Neural crest cell (in vitro differentiated cells): Measurements from ENCODE around the gene LTBP4. TPM values are rescaled to one million over a fixed set of nuclear protein-coding genes. Genes with fewer than 3 reads are reported as not detected.

Source experiments
- DNase-seq: peaks from one replicate; pipeline ENCODE4 v3.0.0; 2021; ENCODE audit warnings: low read depth, mixed read lengths, low spot score
- H3K27ac Mint-ChIP-seq: one replicate; pipeline ENCODE4 v1.8.0; 2021; ENCODE audit warnings: mild to moderate bottlenecking, mixed read lengths; ENCODE audit not compliant: unreplicated experiment
- H3K27me3 Mint-ChIP-seq: 2 replicates; pipeline ENCODE4 v1.8.0; 2021; ENCODE audit warnings: low read depth, mild to moderate bottlenecking, mixed read lengths
- H3K36me3 Mint-ChIP-seq: 2 replicates; pipeline ENCODE4 v1.8.0; 2021; ENCODE audit warnings: low read depth, mild to moderate bottlenecking, mixed read lengths
- H3K4me1 Mint-ChIP-seq: 2 replicates; pipeline ENCODE4 v1.8.0; 2021; ENCODE audit warnings: mixed read lengths
- H3K4me3 Mint-ChIP-seq: one replicate; pipeline ENCODE4 v1.8.0; 2021; ENCODE audit warnings: mild to moderate bottlenecking, mixed read lengths
- H3K9me3 Mint-ChIP-seq: 2 replicates; pipeline ENCODE4 v1.8.0; 2021; ENCODE audit warnings: mixed read lengths
- total RNA-seq: library from RNA; stranded (reverse); gene quantifications from 2 replicates; pipeline ENCODE4 v1.2.1, GENCODE V29; 2021
- TF ChIP-seq, protein P1 (sequence below): fragments of 200-600 bp; sonication (generic); conservative IDR thresholded peaks from 2 replicates; pipeline ENCODE4 v1.5.0; 2021; ENCODE audit warnings: antibody characterized with exemption, mild to moderate bottlenecking

Gene LTBP4
- total RNA-seq, 1 donor from 2014 or later: 125 TPM

DNA sequence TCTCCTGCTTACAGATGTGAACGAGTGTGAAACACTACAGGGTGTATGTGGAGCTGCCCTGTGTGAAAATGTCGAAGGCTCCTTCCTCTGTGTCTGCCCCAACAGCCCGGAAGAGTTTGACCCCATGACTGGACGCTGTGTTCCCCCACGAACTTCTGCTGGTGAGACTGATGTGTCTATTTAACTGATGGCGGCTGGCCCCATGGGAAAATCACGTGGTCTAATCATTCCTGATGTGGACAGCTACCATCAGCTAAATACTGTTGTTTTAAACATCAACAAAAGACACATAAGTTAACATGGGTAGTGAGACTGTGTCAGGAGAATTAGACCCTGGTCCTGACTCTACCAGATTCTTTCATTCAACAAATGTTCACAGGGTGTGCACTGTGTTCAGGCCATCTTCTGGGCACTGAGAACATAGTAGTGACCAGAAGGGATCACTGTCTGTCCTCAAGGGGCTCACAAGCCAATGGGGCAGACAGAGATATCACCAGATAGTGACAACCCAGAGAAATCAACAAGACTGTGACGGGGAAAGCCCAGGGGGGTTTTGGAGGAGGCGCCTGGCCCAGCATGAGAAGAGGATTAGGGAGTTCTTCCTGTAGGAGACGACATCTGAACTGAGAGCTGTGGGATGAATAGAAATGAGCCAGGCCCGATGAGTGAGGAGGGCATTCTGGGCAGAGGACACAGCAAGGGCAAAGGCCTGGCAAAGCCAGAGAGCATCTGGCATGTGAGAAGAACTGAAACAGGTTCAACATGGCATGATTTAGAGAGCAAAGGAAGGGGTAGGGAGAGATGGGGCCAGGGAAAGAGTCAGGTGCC is 18.4 kb downstream of the LTBP4 start:
- TF ChIP-seq, protein P1, sequence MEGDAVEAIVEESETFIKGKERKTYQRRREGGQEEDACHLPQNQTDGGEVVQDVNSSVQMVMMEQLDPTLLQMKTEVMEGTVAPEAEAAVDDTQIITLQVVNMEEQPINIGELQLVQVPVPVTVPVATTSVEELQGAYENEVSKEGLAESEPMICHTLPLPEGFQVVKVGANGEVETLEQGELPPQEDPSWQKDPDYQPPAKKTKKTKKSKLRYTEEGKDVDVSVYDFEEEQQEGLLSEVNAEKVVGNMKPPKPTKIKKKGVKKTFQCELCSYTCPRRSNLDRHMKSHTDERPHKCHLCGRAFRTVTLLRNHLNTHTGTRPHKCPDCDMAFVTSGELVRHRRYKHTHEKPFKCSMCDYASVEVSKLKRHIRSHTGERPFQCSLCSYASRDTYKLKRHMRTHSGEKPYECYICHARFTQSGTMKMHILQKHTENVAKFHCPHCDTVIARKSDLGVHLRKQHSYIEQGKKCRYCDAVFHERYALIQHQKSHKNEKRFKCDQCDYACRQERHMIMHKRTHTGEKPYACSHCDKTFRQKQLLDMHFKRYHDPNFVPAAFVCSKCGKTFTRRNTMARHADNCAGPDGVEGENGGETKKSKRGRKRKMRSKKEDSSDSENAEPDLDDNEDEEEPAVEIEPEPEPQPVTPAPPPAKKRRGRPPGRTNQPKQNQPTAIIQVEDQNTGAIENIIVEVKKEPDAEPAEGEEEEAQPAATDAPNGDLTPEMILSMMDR: no peak
- Mint-ChIP-seq H3K4me1 (peaks cover 15% of the 10 kb centered on the region), H3K36me3 (peaks cover 16% of the 10 kb centered on the region), H3K27ac (no peak overlapping the region), H3K4me3 (no peak overlapping the region), H3K27me3 (peaks cover 8% of the 10 kb centered on the region), H3K9me3 (no peaks in the 10 kb centered on the region)
- DNase-seq: no peak

- H3K27ac Mint-ChIP-seq: no peak overlapping the region
- DNase-seq: no peak
- H3K27me3 Mint-ChIP-seq: peaks cover 4% of the 10 kb centered on the region
- H3K9me3 Mint-ChIP-seq: no peaks in the 10 kb centered on the region
- H3K4me3 Mint-ChIP-seq: no peak overlapping the region
- peaks cover 19% of the 10 kb centered on the region for H3K36me3 Mint-ChIP-seq
- H3K4me1 Mint-ChIP-seq: peaks cover 9% of the 10 kb centered on the region
- TF ChIP-seq, protein P1: no peak
These were observed 19.0 kb downstream of the LTBP4 start for GRCh38 chr19:40620161-40620485.

GRCh38 chr19:40621283-40621682 is 20.1 kb downstream of the LTBP4 start:
- DNase-seq: no peak
- TF ChIP-seq, protein P1: no peak
- Mint-ChIP-seq H3K27ac (no peak overlapping the region), H3K36me3 (peaks cover 25% of the 10 kb centered on the region), H3K9me3 (no peaks in the 10 kb centered on the region), H3K4me3 (no peak overlapping the region), H3K4me1 (peaks cover 13% of the 10 kb centered on the region), H3K27me3 (peaks cover 4% of the 10 kb centered on the region)

DNA sequence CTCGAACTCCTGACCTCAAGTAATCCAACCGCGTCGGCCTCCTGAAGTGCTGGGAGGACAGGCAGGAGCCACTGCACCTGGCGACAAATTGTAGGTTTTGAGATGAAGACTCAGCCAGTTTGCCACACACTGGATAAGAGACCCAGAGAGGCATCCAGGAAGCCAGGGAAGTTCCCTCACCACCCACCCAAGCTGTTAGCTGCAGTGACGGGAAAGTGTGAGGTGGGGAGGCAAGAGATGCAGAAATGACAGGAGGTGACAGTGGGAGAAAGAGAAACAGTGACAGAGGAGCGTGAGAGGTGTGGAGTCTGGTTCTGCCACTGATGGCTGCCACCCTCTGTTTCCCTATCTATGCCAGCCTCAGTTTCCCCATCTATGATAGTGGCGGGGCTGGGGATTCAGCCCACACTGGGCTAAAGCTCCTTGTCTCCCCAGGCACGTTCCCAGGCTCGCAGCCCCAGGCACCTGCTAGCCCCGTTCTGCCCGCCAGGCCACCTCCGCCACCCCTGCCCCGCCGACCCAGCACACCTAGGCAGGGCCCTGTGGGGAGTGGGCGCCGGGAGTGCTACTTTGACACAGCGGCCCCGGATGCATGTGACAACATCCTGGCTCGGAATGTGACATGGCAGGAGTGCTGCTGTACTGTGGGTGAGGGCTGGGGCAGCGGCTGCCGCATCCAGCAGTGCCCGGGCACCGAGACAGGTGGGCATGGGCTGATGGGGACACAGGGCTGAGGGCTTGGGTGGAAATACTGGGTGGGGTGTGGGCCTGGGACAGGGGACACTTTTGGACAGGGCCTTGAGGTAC is 21.0 kb downstream of the LTBP4 start:
- DNase-seq: no peak
- H3K4me3 Mint-ChIP-seq: no peak overlapping the region
- H3K4me1 Mint-ChIP-seq: peaks cover 13% of the 10 kb centered on the region
- H3K27ac Mint-ChIP-seq: no peak overlapping the region
- H3K36me3 Mint-ChIP-seq: peaks cover 25% of the 10 kb centered on the region
- H3K27me3 Mint-ChIP-seq: peaks cover 4% of the 10 kb centered on the region
- no peaks in the 10 kb centered on the region for H3K9me3 Mint-ChIP-seq
- TF ChIP-seq, protein P1: no peak

GRCh38 chr19:40622773-40623075 is 21.6 kb downstream of the LTBP4 start:
- Mint-ChIP-seq H3K27me3 (peaks cover 4% of the 10 kb centered on the region), H3K36me3 (peaks cover 25% of the 10 kb centered on the region)
- no peak for DNase-seq

More at GRCh38 chr19:40622773-40623075, 21.6 kb downstream of the LTBP4 start:
- peaks cover 13% of the 10 kb centered on the region for H3K4me1 Mint-ChIP-seq
- no peak overlapping the region for H3K27ac Mint-ChIP-seq
- no peak overlapping the region for H3K4me3 Mint-ChIP-seq
- H3K9me3 Mint-ChIP-seq: no peaks in the 10 kb centered on the region
- TF ChIP-seq, protein P1: no peak
